Left ventricle myocardium inferior (tissue), 1 donor: ENCODE data around the gene CORT. TPM values are rescaled to one million over a fixed set of nuclear protein-coding genes. Genes with fewer than 3 reads are reported as not detected.
"Not testable (repeated sequence)": the region's sequence is repeated elsewhere in the genome, so short reads cannot be mapped to it uniquely, and the experiment has no call there.

Experiments used
- DNase-seq: peaks from one replicate; pipeline ENCODE4 v3.0.0-alpha.2; 2020
- H3K27ac ChIP-seq: fragments of 200-600 bp; replicated peaks from 2 replicates; pipeline ENCODE4 v1.8.0; 2021
- H3K27me3 ChIP-seq: fragments of 200-600 bp; 2 replicates; pipeline ENCODE4 v1.8.0; 2021; ENCODE audit warnings: low read depth
- H3K36me3 ChIP-seq: fragments of 200-600 bp; 2 replicates; pipeline ENCODE4 v1.8.0; 2021
- H3K4me1 ChIP-seq: fragments of 200-600 bp; 2 replicates; pipeline ENCODE4 v1.8.0; 2021
- H3K4me3 ChIP-seq: fragments of 200-600 bp; 2 replicates; pipeline ENCODE4 v1.8.0; 2021; ENCODE audit warnings: mild to moderate bottlenecking, moderate library complexity
- H3K9me3 ChIP-seq: fragments of 200-600 bp; replicated peaks from 2 replicates; pipeline ENCODE4 v1.8.0; 2021
- intact Hi-C: fragments of 100-400 bp; cut with micrococcal nuclease; formaldehyde crosslinking; loops from one replicate; pipeline ENCODE4 v1.11.0; 2022
- total RNA-seq: library from RNA; stranded (reverse); fragmentation: NEBNext Ultra II Directional; extraction: Animal tissue kit (Norgen Biotek cat#: 25700); gene quantifications from one replicate; pipeline ENCODE4 v1.2.1, GENCODE V29; 2021
- TF ChIP-seq, protein P1 (sequence below): fragments of 200-600 bp; IDR thresholded peaks from 2 replicates; pipeline ENCODE4 v1.8.0; 2021; ENCODE audit warnings: antibody characterized with exemption, mild to moderate bottlenecking, borderline replicate concordance
- donor health status: DM: no; HTN: yes; CAD: no; lungs with severe emphysema.

Gene CORT
- total RNA-seq, 1 donor from 2014 or later, result 0.19 TPM

DNA sequence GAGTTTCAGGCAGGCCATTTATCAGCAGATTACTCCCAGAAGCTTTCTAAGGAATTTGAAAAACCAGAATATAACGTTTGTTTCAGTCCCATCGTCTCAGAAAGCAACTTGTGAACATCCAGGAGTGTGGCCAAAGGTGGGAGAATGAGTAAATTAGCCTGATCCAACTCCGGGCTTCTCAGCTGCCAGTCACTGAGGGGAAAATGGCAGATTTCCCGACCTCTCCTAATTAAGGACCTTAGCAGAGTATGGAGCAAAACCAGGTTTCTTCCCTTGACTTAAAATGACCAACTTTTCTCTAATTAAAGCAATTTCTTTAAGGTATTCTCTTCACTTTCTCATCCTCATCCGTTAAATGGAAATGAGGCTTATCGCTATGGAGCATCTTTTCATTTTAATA is 1.0 kb downstream of the CORT start:
- no peaks in the 10 kb centered on the region for H3K27me3 ChIP-seq
- TF ChIP-seq, protein P1, sequence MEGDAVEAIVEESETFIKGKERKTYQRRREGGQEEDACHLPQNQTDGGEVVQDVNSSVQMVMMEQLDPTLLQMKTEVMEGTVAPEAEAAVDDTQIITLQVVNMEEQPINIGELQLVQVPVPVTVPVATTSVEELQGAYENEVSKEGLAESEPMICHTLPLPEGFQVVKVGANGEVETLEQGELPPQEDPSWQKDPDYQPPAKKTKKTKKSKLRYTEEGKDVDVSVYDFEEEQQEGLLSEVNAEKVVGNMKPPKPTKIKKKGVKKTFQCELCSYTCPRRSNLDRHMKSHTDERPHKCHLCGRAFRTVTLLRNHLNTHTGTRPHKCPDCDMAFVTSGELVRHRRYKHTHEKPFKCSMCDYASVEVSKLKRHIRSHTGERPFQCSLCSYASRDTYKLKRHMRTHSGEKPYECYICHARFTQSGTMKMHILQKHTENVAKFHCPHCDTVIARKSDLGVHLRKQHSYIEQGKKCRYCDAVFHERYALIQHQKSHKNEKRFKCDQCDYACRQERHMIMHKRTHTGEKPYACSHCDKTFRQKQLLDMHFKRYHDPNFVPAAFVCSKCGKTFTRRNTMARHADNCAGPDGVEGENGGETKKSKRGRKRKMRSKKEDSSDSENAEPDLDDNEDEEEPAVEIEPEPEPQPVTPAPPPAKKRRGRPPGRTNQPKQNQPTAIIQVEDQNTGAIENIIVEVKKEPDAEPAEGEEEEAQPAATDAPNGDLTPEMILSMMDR, result no peak
- no peaks in the 10 kb centered on the region for H3K36me3 ChIP-seq
- no peaks in the 10 kb centered on the region for H3K9me3 ChIP-seq
- no peak for DNase-seq
- intact Hi-C loops, result no loop called here
- peak overlapping the region; percentile 37 for H3K27ac ChIP-seq
- H3K4me1 ChIP-seq, result peaks cover 5% of the 10 kb centered on the region
- H3K4me3 ChIP-seq, result peak overlapping the region; percentile 20

DNA sequence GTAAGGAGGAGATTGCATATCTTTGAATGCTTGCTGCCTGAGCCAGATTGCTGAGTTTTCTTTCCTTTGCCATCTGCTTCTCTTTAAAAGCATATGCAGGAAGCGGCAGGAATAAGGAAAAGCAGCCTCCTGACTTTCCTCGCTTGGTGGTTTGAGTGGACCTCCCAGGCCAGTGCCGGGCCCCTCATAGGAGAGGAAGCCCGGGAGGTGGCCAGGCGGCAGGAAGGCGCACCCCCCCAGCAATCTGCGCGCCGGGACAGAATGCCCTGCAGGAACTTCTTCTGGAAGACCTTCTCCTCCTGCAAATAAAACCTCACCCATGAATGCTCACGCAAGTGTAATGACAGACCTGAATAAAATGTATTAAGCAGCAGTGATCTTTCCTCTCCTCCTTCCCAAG is 1.5 kb downstream of the CORT start:
- peak overlapping the region; percentile 37 for H3K27ac ChIP-seq
- intact Hi-C loops, result no loop called here
- H3K27me3 ChIP-seq, result no peaks in the 10 kb centered on the region
- peaks cover 5% of the 10 kb centered on the region for H3K4me1 ChIP-seq
- H3K36me3 ChIP-seq, result no peaks in the 10 kb centered on the region
- TF ChIP-seq, protein P1, result no peak
- H3K4me3 ChIP-seq, result peak overlapping the region; percentile 20
- DNase-seq, result no peak
- no peaks in the 10 kb centered on the region for H3K9me3 ChIP-seq

DNA sequence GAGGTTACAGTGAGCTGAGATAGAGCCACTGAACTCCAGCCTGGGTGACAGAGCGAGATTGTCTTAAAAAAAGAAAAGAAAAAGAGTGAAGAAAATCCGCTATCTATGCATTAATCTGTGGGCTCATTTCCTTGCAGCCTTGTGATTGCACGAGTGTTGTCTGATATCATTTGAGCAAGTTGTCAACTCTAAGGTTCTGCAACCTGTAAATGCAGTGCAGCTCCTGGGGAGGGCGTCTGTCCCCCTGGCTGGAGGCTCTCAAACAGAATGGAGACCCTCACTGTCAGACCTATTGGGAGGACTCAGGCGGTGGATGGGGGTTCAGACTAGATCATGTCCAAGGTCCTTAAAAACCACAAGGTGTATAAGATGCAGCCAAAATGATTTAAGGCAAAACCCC is 6.2 kb downstream of the CORT start:
- TF ChIP-seq, protein P1, result no peak
- Histone ChIP-seq H3K36me3 (peaks cover 7% of the 10 kb centered on the region), H3K27me3 (no peaks in the 10 kb centered on the region), H3K9me3 (no peaks in the 10 kb centered on the region), H3K27ac (no peak overlapping the region), H3K4me3 (no peak overlapping the region), H3K4me1 (peaks cover 19% of the 10 kb centered on the region)
- intact Hi-C loops, result no loop called here
- DNase-seq, result no peak

DNA sequence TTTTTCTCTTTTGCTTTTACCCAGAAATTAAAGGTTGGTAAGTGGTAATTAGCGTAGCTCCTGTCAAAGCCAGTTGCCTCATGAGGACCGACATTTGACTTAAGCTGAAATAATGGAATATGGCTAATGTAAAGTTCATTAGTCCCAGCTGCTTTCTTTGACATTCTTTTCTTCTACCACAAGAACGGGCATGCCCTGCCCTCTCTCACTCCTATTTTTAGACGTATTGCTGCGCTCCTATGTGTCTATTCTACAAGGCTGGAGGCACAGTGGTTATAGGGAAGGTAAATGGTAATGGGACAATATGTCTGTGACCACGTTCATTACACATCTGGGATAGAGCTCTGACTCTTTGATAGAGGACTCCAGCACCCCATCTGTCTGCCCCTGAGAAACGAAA is 6.8 kb downstream of the CORT start:
- DNase-seq, result no peak
- Histone ChIP-seq H3K27ac (no peak overlapping the region), H3K27me3 (no peaks in the 10 kb centered on the region), H3K36me3 (peaks cover 13% of the 10 kb centered on the region), H3K4me3 (no peak overlapping the region), H3K4me1 (peaks cover 18% of the 10 kb centered on the region), H3K9me3 (no peaks in the 10 kb centered on the region)
- TF ChIP-seq, protein P1, result no peak
- intact Hi-C loops, result no loop called here

DNA sequence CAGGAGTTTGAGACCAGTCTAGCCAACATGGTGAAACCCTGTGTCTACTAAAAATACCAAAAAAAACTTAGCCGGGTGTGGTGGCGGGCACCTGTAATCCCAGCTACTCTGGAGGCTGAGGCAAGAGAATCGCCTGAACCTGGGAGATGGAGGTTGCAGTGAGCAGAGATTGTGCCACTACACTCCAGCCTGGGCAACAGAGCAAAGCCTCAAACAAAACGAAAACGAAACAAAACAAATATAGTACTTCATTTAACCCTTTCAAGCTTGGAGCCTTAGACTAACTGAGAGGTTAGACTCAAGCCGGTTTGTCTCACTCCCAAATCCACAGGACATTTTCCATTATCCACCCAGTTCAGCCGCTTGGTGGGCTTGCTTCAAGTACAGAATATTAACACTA is 7.6 kb downstream of the CORT start:
- H3K4me3 ChIP-seq, intact Hi-C loops, H3K9me3 ChIP-seq, H3K27me3 ChIP-seq, DNase-seq: not testable (repeated sequence)
- Histone ChIP-seq H3K27ac (peak overlapping the region; percentile 5), H3K36me3 (peaks cover 21% of the 10 kb centered on the region), H3K4me1 (peaks cover 18% of the 10 kb centered on the region)

DNA sequence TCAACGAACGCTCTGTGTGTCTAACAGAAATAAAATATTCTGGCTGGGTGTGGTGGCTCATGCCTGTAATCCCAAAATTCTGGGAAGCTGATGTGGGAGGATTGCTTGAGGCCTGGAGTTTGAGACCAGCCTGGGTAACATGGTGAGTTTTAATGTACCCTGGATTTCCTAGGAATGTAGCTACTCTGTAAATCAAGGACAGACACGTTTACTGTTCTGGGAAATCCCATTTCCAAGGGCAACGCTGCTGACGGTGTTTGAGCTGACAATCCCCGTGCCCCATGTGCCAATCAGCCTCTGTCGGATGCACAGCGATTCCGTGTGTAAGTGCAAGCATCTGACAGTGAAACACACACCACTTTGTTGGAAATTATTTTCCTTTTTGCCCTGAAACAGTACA is 8.0 kb downstream of the CORT start:
- H3K4me1 ChIP-seq, result peaks cover 18% of the 10 kb centered on the region

More for the DNA sequence above, 8.0 kb downstream of the CORT start:
- DNase-seq, result no peak
- H3K27ac ChIP-seq, result peak overlapping the region; percentile 5
- no peaks in the 10 kb centered on the region for H3K27me3 ChIP-seq
- intact Hi-C loops, result no loop called here
- H3K36me3 ChIP-seq, result peaks cover 26% of the 10 kb centered on the region
- no peak overlapping the region for H3K4me3 ChIP-seq
- TF ChIP-seq, protein P1, result no peak
- H3K9me3 ChIP-seq, result no peaks in the 10 kb centered on the region
